ENCODE measurements around the gene B3GAT2. TPM values are rescaled to one million over a fixed set of nuclear protein-coding genes. Genes with fewer than 3 reads are reported as not detected.
"Not testable (repeated sequence)": the region's sequence is repeated elsewhere in the genome, so short reads cannot be mapped to it uniquely, and the experiment has no call there.

The B3GAT2 gene, protein sequence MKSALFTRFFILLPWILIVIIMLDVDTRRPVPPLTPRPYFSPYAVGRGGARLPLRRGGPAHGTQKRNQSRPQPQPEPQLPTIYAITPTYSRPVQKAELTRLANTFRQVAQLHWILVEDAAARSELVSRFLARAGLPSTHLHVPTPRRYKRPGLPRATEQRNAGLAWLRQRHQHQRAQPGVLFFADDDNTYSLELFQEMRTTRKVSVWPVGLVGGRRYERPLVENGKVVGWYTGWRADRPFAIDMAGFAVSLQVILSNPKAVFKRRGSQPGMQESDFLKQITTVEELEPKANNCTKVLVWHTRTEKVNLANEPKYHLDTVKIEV
- total RNA-seq: 0.07 TPM
- long read RNA-seq: 0 reads

DNA sequence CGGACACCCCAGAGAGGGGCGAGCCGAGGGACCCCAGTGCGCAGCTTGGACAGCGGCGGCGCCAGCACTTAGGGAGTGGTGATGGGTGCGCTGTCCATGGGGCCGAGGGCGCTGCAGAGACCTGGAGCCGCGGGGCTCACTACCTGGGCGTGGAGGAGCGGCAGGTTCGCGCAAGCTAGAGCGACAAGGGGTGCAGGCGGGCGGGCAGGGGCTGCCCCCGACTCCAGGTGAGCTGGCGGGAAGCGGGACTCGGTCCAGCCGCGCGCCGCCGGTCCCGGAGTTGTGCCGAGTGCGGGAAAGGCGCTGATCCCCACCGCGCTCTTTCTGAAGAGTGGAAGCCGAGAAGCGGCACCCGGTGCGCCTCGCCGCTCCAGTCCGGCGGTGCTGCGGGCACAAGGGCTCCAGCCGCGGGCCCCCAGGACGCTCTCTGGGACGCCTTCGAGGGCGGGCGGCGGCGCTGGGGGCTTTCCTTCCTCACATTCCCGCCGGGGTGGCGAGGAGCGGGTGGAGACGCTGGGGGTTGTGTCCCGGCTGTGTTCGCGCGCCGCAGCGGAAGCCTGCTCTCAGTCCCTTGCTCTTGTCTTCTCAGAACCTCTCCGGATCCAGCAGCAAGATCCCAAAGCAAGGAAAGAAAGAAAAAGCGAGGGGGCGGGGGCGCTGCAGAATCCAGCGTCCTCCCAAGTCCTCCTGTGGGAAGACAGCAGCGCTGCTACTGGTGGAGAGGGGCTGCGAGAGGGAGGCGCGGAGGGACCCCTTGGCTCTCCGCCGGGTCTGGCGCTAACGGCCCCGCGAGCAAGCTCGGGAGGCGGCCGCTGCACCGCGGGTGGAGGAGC, at the start of gene B3GAT2:
TSS of gene B3GAT2 (minus strand) at position 610 of the 833 bp plus-strand sequence. CDS start 631 bp downstream, outside the sequence.
- peak; percentile 57 for ATAC-seq
- intact Hi-C loops (cut with micrococcal nuclease): no loop called here
- DNase-seq: peak; percentile 43

- DNase-seq (no peak), ATAC-seq (no peak)
- intact Hi-C loops (cut with micrococcal nuclease): no loop called here
These were observed 41.3 kb upstream of the B3GAT2 start for GRCh38 chr6:70998148-70998547.

DNA sequence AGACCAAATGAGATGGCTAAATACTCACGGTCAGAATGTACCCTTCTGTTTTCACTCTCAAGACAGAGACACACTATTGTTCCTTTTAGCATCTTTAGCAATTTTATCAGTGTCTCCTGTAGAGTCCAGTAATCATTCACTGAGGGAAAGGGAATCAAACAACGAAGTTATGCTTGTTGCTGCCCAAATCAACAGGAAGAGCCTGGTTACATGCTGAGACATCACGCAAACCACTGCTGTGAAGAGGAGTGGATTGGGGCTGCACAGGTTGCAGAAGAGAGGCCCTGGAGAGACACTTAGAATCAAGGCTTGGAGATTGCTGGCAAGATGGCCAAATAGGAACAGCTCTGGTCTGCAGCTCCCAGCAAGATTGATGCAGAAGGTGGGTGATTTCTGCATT, 40.5 kb upstream of the B3GAT2 start:
- intact Hi-C loops (cut with micrococcal nuclease): no loop called here
- DNase-seq (no peak), ATAC-seq (no peak)

- DNase-seq: no peak
- intact Hi-C loops (cut with micrococcal nuclease): no loop called here
- no peak for ATAC-seq
These were observed 39.2 kb upstream of the B3GAT2 start for GRCh38 chr6:70996106-70996505.

- DNase-seq (no peak), ATAC-seq (no peak)
- intact Hi-C loops (cut with micrococcal nuclease): no loop called here
These were observed 38.6 kb upstream of the B3GAT2 start for GRCh38 chr6:70995411-70995810.

- intact Hi-C loops (cut with micrococcal nuclease): no loop called here
- ATAC-seq (no peak), DNase-seq (no peak)
These were observed 34.4 kb upstream of the B3GAT2 start for GRCh38 chr6:70991253-70991652.

- DNase-seq (no peak), ATAC-seq (no peak)
- intact Hi-C loops (cut with micrococcal nuclease): no loop called here
These were observed 28.3 kb upstream of the B3GAT2 start for GRCh38 chr6:70985156-70985555.

GRCh38 chr6:70982747-70983146, 25.9 kb upstream of the B3GAT2 start:
- DNase-seq (no peak), ATAC-seq (no peak)
- intact Hi-C loops (cut with micrococcal nuclease): no loop called here

GRCh38 chr6:70980727-70981126, 23.9 kb upstream of the B3GAT2 start:
- ATAC-seq (no peak), DNase-seq (no peak)
- intact Hi-C loops (cut with micrococcal nuclease): no loop called here

GRCh38 chr6:70973604-70974003, 16.7 kb upstream of the B3GAT2 start:
- no peak for DNase-seq
- intact Hi-C loops (cut with micrococcal nuclease): no loop called here
- no peak for ATAC-seq

DNA sequence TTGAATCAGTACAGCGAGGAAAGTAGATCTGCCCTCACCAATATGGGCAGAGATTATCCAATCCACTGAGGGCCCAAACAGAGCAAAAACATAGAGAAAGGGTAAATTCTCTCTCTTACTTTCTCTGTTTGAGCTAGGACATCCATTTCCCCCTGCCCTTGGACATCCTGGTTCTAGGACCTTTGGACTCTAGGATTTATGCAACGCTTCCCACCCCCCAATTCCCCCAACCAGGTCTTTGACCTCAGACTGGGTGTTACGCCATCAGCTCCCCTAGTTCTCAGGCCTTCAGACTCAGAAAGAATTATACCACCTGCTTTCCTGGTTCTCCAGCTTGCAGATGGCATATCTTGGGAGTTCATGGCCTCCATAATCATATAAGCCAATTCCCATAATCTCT, 10.2 kb upstream of the B3GAT2 start:
- intact Hi-C loops (cut with micrococcal nuclease): no loop called here
- DNase-seq (no peak), ATAC-seq (no peak)

DNA sequence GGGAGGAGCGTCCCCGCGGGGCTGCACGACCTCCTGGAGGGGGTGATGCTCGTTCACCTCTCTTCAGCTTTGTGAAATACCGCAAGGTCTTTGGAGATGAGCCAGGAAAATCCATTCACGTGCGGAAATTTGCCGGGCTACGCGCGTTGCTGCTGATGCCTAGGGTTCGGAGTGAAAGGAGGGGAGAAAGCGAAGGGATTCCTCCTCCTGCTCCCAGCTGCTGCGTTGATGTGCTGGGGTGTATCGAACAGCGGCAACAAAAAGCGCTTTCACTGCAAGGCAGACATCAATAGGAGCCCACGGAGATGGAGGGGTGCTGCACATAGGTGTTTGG, 391 bp upstream of the B3GAT2 start:
- intact Hi-C loops (cut with micrococcal nuclease): no loop called here
- DNase-seq (no peak), ATAC-seq (no peak)

DNA sequence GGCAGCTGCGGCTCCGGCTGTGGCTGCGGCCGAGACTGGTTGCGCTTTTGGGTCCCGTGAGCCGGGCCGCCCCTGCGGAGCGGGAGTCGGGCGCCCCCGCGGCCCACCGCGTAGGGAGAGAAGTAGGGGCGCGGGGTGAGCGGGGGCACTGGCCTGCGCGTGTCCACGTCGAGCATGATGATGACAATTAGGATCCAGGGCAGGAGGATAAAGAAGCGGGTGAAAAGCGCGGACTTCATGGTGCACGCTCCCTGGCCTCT, 739 bp downstream of the B3GAT2 start:
- ATAC-seq: peak; percentile 6
- intact Hi-C loops (cut with micrococcal nuclease): no loop called here
- no peak for DNase-seq

- peak; percentile 92 for DNase-seq
- peak; percentile 98 for ATAC-seq
- intact Hi-C loops (cut with micrococcal nuclease): no loop called here
These were observed 1.2 kb downstream of the B3GAT2 start for GRCh38 chr6:70955441-70956190.

DNA sequence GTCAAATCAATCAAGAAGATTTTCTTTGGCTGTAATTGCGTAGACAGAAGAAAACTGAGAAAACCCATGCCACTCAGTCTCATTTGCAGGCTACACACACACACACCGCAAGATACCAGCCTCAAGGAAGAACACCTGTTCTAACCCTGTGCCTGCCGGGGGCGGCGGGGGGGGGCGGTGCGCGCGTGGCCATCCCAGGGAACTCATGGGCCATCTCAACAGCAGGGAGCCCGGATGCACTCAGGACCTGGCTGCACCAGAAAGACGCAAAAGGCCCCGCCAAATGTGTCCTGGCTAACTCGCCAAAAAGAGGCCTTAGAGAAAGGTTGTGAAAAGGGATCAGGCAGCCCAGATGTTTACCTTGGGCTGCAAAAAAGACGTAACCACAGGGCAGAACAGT, 2.1 kb downstream of the B3GAT2 start:
- ATAC-seq (no peak), DNase-seq (no peak)
- intact Hi-C loops (cut with micrococcal nuclease): no loop called here

DNA sequence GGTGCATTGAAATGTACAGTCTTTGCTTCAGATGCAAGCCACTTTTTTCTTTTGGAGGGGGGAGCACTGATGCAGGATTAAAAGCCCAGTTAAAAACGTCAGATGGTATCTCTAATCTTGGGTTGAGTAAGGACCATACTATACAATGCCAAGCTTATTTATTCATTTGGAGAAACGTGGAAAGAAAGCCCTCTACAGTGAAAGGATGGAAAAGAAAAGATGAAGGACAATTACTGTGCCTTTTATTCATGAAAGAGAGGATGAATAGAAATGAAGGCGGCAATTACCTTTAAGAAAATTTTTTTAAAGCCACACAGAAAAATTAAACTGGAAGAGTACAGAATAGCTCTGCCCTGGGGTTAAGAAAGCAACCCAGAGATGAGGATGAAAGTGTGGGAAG, 2.7 kb downstream of the B3GAT2 start:
- no peak for ATAC-seq
- intact Hi-C loops (cut with micrococcal nuclease): no loop called here
- DNase-seq: no peak

DNA sequence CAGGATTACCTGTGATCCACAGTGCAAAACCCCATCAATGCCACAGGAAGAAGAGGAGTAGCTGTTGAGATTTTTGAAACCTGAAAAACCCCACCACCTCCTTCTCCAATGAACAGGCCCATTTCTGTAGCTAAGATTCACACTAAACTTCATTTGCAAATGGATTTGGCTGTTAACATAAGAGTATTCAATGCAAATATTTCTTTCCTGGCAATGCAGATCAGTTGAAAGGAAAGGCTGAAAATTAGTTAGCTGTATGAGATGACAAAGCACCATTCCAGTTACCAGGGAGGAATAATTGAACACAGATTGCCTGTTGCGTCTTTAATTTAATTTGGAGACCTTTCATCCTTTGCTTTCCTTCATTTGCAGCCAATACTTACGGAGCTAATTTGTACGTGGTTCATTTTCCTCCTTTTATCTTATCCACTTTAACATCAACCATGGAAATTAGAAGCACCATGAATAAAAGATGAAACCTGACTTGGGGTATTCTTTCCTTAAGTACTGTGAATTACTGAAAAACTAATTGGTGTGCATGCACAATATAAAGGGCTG, 4.2 kb downstream of the B3GAT2 start:
- ATAC-seq: no peak

DNA sequence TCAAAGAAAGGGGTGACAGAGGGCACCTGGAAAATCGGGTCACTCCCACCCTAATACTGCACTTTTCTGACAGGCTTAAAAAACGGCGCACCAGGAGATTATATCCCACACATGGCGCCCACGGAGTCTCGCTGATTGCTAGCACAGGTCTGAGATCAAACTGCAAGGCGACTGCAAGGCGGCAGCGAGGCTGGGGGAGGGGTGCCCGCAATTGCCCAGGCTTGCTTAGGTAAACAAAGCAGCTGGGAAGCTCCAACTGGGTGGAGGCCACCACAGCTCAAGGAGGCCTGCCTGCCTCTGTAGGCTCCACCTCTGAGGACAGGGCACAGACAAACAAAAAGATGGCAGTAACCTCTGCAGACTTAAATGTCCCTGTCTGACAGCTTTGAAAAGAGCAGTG, 12.5 kb downstream of the B3GAT2 start:
- ATAC-seq; intact Hi-C loops (cut with micrococcal nuclease); DNase-seq: not testable (repeated sequence)

More for the DNA sequence above, 4.2 kb downstream of the B3GAT2 start:
- intact Hi-C loops (cut with micrococcal nuclease): no loop called here
- DNase-seq: no peak

- intact Hi-C loops (cut with micrococcal nuclease): no loop called here
- DNase-seq (no peak), ATAC-seq (no peak)
These were observed 23.0 kb downstream of the B3GAT2 start for GRCh38 chr6:70933853-70934252.

DNA sequence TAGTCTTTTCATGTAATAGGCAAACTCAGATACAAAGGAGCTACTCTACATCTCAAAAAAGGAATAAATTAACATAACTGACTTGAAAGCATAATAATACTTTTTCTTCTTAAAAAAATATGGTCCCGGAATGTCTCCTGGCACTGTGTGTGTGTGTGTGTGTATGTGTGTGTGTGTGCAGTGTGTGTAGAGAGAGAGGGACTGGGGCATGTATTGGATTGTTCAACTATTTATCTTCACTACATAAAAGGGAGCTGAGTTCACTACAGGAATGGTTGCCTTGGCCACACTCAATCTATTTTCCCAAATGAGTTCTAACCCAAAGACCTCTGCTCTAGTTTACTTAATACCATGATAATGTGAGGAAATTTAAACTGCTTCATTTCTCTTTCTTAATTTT, 51.1 kb downstream of the B3GAT2 start:
- ATAC-seq: no peak

More for the DNA sequence above, 51.1 kb downstream of the B3GAT2 start:
- intact Hi-C loops (cut with micrococcal nuclease): no loop called here
- DNase-seq: no peak
